Kidney epithelial cell (primary cell): Measurements from ENCODE around the gene EMID1. TPM values are rescaled to one million over a fixed set of nuclear protein-coding genes. Genes with fewer than 3 reads are reported as not detected.

Experiments
- DNase-seq: peaks from one replicate; pipeline ENCODE4 v3.0.0-alpha.2; 2010; ENCODE audit warnings: low read depth
- H3K27me3 ChIP-seq: 2 replicates; pipeline ENCODE4 v1.6.0; 2011; ENCODE audit warnings: low read length; ENCODE audit not compliant: control insufficient read depth, insufficient read depth
- H3K36me3 ChIP-seq: 2 replicates; pipeline ENCODE4 v1.5.1; 2011; ENCODE audit warnings: low read length; ENCODE audit not compliant: control insufficient read depth, insufficient read depth
- H3K4me3 ChIP-seq: 2 replicates; pipeline ENCODE4 v1.5.1; 2011; ENCODE audit warnings: low read depth, mild to moderate bottlenecking, control low read depth, low read length
- CTCF ChIP-seq: IDR thresholded peaks from 2 replicates; pipeline ENCODE4 v1.5.1; 2011; ENCODE audit warnings: mild to moderate bottlenecking, moderate library complexity, low read length, control low read depth, inconsistent platforms; ENCODE audit not compliant: insufficient read depth, poor library complexity, severe bottlenecking
- total RNA-seq: library from RNA; depleted of rRNA; stranded (reverse); fragments of >200 nt; gene quantifications from 2 replicates; pipeline ENCODE4 v1.2.3, GENCODE V29; 2015

Gene EMID1
- total RNA-seq, 1 donor from 2014 or later = 2.2 TPM

- no peak overlapping the region for H3K4me3 ChIP-seq
- no peaks in the 10 kb centered on the region for H3K36me3 ChIP-seq
- no peak for DNase-seq
- no peak for TF ChIP-seq CTCF
- no peaks in the 10 kb centered on the region for H3K27me3 ChIP-seq
These were observed 9.6 kb upstream of the EMID1 start for GRCh38 chr22:29195964-29196666.

- Histone ChIP-seq H3K4me3 (no peak overlapping the region), H3K36me3 (no peaks in the 10 kb centered on the region), H3K27me3 (no peaks in the 10 kb centered on the region)
- DNase-seq = no peak
- TF ChIP-seq CTCF = no peak
These were observed 8.6 kb upstream of the EMID1 start for GRCh38 chr22:29197096-29197495.

GRCh38 chr22:29198240-29198639 lies 7.5 kb upstream of the EMID1 start:
- H3K4me3 ChIP-seq = no peak overlapping the region
- TF ChIP-seq CTCF = no peak
- no peak for DNase-seq

GRCh38 chr22:29199702-29200400 lies 5.8 kb upstream of the EMID1 start:
- Histone ChIP-seq H3K36me3 (no peaks in the 10 kb centered on the region), H3K4me3 (no peak overlapping the region), H3K27me3 (no peaks in the 10 kb centered on the region)
- DNase-seq = no peak
- no peak for TF ChIP-seq CTCF

More at GRCh38 chr22:29198240-29198639, 7.5 kb upstream of the EMID1 start:
- Histone ChIP-seq H3K36me3 (no peaks in the 10 kb centered on the region), H3K27me3 (no peaks in the 10 kb centered on the region)

GRCh38 chr22:29200901-29201300 lies 4.8 kb upstream of the EMID1 start:
- TF ChIP-seq CTCF = no peak
- no peaks in the 10 kb centered on the region for H3K36me3 ChIP-seq
- no peak for DNase-seq
- H3K4me3 ChIP-seq = no peak overlapping the region
- peaks cover 5% of the 10 kb centered on the region for H3K27me3 ChIP-seq
